AG04450 (cell line): ENCODE results near the gene DOCK4. TPM values are rescaled to one million over a fixed set of nuclear protein-coding genes. Genes with fewer than 3 reads are reported as not detected.

Source experiments
- CTCF ChIA-PET: fragments of 300-600, 350-600 bp; formaldehyde crosslinking; extraction: SDS; loops from one replicate; lab custom pipeline; 2022; ENCODE audit warnings: antibody characterized with exemption, inconsistent platforms; lab: Charles Lee
- POLR2A ChIA-PET: fragments of 350-600 bp; formaldehyde crosslinking; extraction: SDS; loops from one replicate; lab custom pipeline; 2021; ENCODE audit warnings: antibody characterized with exemption, inconsistent platforms; lab: Yijun Ruan, JAX
- DNase-seq: peaks from one replicate; pipeline ENCODE4 v3.0.0-alpha.2; 2011; ENCODE audit warnings: low read depth, low spot score
- H3K27ac ChIP-seq: one replicate; pipeline ENCODE4 v1.5.1; 2012; ENCODE audit warnings: low read depth, low read length, control low read depth
- H3K27me3 ChIP-seq: one replicate; pipeline ENCODE4 v1.6.0; 2012; ENCODE audit warnings: low read length; ENCODE audit not compliant: control insufficient read depth, insufficient read depth
- H3K4me3 ChIP-seq: 2 replicates; pipeline ENCODE4 v1.5.1; 2011; ENCODE audit warnings: mild to moderate bottlenecking, low read depth, low read length, control low read depth
- H3K9me3 ChIP-seq: 2 replicates; pipeline ENCODE4 v1.5.1; 2012; ENCODE audit warnings: low read length; ENCODE audit not compliant: control insufficient read depth, insufficient read depth
- CTCF ChIP-seq: IDR thresholded peaks from 2 replicates; pipeline ENCODE4 v1.5.1; 2011; ENCODE audit warnings: low read depth, low read length, control low read depth, inconsistent platforms
- polyA plus RNA-seq: library from polyadenylated mRNA; depleted of rRNA; stranded (reverse); fragments of >200 nt; gene quantifications from 2 replicates; pipeline ENCODE4 v1.2.3, GENCODE V29; 2011

The DOCK4 gene
- polyA plus RNA-seq, 1 experiment, result 12.6 TPM

- Histone ChIP-seq H3K27ac (no peak overlapping the region), H3K27me3 (no peaks in the 10 kb centered on the region), H3K4me3 (no peak overlapping the region), H3K9me3 (no peaks in the 10 kb centered on the region)
- POLR2A ChIA-PET, result no interaction called here
- DNase-seq, result no peak
- no peak for TF ChIP-seq CTCF
- CTCF ChIA-PET, result no interaction called here
These were observed 145.6 kb downstream of the DOCK4 start for GRCh38 chr7:112060625-112061024.

GRCh38 chr7:112059675-112060074 lies 146.5 kb downstream of the DOCK4 start:
- H3K27ac ChIP-seq, result no peak overlapping the region
- H3K4me3 ChIP-seq, result no peak overlapping the region
- POLR2A ChIA-PET, result no interaction called here
- CTCF ChIA-PET, result no interaction called here
- no peak for TF ChIP-seq CTCF
- H3K27me3 ChIP-seq, result no peaks in the 10 kb centered on the region
- no peaks in the 10 kb centered on the region for H3K9me3 ChIP-seq
- no peak for DNase-seq

- Histone ChIP-seq H3K9me3 (no peaks in the 10 kb centered on the region), H3K4me3 (no peak overlapping the region), H3K27ac (no peak overlapping the region), H3K27me3 (no peaks in the 10 kb centered on the region)
- ChIA-PET CTCF (interaction anchor here (0.6 kb wide), 1 partner anchor 307 kb away, joined by 4 read pairs; no protein-coding TSS in a partner anchor), POLR2A (no interaction called here)
- no peak for DNase-seq
- no peak for TF ChIP-seq CTCF
These were observed 147.5 kb downstream of the DOCK4 start for GRCh38 chr7:112058686-112059085.

GRCh38 chr7:112056409-112056808 lies 149.8 kb downstream of the DOCK4 start:
- no peak for TF ChIP-seq CTCF
- Histone ChIP-seq H3K27me3 (no peaks in the 10 kb centered on the region), H3K4me3 (no peak overlapping the region), H3K27ac (no peak overlapping the region), H3K9me3 (no peaks in the 10 kb centered on the region)
- DNase-seq, result peak; percentile 42
- ChIA-PET CTCF (interaction anchor here (1.1 to 1.4 kb wide), 2 partner anchors 70 to 355 kb away, joined by 3 read pairs; no protein-coding TSS in a partner anchor), POLR2A (no interaction called here)

- Histone ChIP-seq H3K27me3 (no peaks in the 10 kb centered on the region), H3K27ac (no peak overlapping the region), H3K9me3 (no peaks in the 10 kb centered on the region), H3K4me3 (no peak overlapping the region)
- POLR2A ChIA-PET, result no interaction called here
- DNase-seq, result no peak
- TF ChIP-seq CTCF, result no peak
- CTCF ChIA-PET, result no interaction called here
These were observed 152.5 kb downstream of the DOCK4 start for GRCh38 chr7:112053737-112054069.
